Stimulated activated CD8-positive, alpha-beta memory T cell treated with anti-CD3 and anti-CD28 coated beads, Interleukin-7, amount 100 ng/mL, for 1 hour (primary cell): ENCODE results near the gene HINT3.
"Not testable (repeated sequence)": the region's sequence is repeated elsewhere in the genome, so short reads cannot be mapped to it uniquely, and the experiment has no call there.

Source experiments
- DNase-seq, 2 donors: peaks; one replicate each; pipeline ENCODE4 v3.0.0-alpha.2; 2020; ENCODE audit warnings: low read depth in 2 of 2

HINT3 gene

DNA sequence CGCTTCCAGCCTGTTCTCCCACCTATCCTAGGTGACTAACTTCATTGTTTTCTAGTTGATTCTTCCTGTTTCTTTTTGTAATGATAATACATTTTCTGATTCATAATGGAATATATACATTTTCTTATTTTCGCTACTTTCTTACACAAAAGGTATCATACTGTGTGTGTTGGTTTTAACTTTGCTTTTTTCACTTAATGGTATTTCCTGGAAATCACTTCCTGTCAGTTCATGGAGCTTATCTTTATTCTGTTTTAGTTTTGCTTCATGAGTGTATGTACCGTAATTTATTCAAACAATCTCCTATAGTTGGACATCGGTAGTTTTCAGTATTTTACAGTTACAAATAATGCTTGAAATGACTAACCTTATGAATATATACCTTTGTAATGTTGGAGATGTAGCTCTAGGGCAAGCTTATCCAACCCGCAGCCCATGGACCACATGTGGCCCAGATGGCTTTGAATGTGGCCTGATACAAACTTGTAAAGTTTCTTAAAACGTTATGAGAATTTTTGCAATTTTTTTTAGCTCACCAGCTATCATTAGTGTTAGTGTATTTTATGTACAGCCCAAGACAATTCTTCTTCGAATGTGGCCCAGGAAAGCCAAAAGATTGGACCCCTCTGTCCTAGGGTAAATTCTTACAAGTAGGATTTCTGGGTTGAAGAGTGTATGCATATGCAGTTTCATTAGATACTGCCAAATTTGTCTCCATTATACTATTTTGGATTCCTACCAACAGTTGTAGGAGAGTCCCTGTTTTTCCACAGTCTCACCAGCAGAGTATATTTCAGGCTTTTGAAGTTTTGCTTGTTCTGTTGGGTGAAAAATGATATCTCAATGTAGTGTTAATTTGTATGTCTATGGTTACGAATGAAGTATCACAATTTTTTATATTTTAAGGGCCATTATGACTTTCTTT lies 46.4 kb downstream of the HINT3 start:
- no peak for DNase-seq

DNA sequence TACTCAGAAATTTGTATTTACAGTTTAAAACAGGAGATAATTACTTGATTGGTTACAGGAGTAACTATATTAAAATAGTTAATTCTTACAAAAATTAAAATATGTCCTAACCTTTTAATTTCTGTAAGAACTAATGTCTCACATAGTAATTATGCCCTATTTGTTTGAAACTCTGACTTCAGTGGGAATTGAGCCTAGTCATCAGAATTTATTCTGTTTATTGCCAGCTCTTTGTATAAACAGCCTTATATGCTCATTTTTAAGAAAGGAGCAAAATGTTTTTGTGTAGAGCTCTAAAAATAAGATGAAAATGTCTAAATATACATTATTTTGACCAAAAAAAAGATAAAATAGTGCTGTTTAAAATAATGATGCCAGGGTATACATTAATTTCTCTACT lies 51.2 kb downstream of the HINT3 start:
- DNase-seq, result no peak

DNA sequence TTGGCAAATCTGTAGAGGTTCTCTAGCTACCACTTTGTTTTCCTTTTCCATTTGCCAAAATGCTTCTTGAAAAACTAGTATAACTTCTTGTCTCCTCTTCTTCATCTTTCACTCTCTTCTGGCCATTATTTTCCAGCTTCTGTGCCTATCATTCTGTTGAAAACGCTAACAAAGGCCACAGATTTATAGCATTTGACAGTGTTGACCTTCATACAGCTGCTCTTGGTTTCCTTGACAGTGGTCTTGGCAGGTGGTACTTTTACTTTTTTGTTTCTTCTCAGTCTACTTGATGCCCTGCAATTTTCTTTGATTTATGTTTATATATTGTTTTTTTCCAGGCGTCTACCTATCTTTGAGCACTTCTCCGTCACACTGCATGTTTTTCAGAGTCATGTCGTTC lies 53.5 kb downstream of the HINT3 start:
- no peak for DNase-seq

DNA sequence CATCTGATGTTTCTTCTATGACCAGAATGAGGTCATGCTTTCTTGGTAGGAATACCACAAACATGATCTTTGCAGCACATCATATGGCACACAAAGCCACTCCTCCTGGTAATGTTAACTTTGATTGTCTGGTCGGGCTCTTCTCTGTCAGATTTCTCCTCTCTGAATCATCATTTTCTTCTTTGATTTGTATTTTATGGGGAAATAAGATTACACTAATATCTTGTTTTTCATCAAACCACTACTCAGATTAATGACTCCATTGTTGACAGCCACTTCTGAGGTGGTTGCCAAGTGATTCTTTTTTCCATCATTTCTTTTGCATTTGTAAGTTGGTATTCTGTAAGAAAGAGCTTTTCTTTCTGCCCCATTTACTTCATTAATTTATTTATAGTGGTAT lies 59.3 kb downstream of the HINT3 start:
- no peak for DNase-seq

DNA sequence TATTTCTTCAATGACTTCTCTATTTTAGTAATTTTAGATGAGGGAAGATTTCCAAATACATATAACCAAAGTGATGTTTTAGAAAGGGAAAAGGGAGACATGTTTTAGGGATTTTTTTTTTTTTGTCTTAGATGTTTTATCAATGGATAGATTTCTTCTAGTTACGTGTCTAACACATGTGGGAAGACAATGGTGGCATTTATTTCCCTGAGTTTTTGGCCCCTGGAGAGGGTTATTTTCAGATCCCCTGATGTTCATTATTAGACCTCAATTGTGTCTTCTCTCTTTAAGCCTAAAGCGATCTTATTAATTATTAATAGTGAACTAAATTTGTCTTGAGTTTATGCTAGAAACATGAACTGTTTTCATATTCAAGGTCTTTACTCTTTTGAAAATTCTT lies 60.0 kb downstream of the HINT3 start:
- no peak for DNase-seq

DNA sequence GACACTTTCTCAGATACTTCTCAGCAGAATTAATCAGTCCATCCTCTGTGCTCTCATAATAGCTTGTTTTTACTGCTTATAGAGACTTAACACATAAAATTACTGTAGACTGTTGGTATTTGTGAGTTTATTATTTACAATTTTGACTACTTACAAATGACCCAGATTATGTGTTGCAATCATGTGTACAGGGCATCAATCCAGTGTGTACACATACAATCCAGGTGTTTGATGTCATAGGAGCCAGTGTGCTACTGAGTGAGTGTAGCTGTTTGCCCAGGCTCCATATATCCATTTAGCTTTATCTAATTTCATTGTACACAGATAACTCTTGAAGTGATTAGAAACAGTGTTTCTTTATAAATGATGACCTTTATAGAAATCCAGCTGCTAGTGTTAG lies 61.1 kb downstream of the HINT3 start:
- no peak for DNase-seq

DNA sequence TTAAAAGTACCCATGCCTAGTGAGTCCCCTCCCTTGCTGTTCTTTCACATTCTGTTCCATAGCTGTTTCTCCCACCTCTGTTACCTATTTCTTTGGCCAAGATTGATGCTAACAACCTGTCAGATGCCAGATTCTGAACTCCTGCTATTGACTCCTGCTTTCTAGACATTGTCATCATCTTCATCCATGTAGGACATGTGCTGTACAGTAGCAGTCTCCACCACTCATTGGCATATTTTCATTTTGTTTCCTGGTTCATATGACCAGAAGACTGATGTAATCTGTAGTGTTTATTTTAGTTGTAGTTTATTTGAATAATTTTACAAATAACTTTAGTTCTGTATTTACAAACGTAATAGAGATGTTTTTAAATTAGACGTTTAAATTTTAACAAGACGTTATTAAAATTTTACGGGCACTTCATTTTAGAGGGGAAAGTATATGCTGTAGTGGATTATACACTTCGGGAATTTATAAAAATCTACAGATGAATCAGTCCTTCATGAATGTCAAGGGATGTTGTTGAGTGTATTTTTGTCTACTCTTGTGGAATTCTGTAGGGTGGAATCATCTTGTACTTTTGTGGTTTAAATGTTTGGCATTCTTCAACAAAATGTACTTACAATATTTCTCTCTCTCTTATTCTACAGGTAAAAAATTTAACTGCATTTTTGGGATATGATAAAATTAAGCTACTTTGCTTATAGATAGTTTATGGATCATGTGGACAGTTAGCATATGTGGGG lies 63.9 kb downstream of the HINT3 start:
- no peak for DNase-seq

DNA sequence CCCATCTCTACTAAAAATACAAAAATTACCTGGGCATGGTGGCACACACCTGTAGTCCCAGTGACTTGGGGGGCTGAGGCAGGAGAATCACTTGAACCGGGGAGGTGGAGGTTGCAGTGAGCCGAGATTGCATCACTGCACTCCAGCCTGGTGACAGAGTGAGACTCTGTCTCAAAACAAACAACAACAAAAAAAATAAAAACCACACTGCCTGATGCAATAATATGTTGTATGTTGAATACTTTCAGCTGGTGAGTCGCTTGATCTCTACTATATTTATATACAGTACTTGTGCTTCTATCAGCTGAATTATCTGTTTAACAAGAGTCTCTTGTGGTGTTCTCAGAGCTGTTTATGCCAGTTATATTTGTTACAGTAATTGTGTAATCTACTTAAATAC lies 66.9 kb downstream of the HINT3 start:
- DNase-seq, result not testable (repeated sequence)

DNA sequence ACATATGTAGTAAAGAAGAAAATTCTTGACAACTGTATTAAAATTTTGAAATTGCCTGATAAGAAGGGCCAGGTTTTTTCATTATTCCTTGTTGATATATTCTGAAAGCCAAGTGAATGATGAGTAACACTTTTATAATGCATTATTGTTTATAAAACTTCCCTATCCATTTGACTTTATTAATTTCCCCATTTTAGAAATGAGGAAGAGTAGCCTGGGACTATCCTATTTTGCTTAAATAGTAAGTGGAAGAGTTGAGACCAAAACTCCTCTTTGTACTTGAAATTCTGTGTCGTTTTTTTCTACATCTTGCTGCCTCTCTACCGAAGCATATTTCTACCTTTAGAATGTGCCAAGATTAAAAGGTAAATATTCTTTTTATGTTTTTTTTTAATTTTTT lies 69.4 kb downstream of the HINT3 start:
- DNase-seq, result no peak

DNA sequence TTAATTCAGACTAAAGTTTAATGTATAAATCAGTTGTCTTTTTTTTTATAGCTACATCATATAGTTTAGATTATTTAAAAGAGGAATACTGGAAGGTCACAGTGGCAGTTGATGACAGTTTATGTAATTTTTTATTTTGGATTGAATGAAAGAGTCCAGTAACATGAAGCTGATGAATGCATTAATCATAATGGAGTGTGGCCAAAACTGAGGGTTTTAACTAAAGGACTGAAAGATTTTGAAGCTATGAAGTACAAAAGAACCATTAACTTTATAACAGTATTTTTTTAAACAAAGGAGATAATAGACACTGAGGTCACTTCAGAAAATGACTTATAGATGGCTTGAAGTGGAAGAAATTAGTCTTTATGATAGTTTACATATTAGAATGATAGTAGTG lies 71.0 kb downstream of the HINT3 start:
- DNase-seq, result no peak
